ENCODE measurements around the gene SOWAHB. TPM values are rescaled to one million over a fixed set of nuclear protein-coding genes. Genes with fewer than 3 reads are reported as not detected.

The SOWAHB gene
- total and polyA plus RNA-seq, 4 donors = 2.5 to 30.5 (median 10.1) TPM

GRCh38 chr4:76886214-76886613 is 11.7 kb downstream of the SOWAHB start:
- TF ChIP-seq HNF4A (conservative IDR thresholded peaks at IDR 0.05) (peak; percentile 18 to 73), RXRA (IDR thresholded peaks at IDR 0.05) (peak; percentile 32 to 74), YY1 (IDR thresholded peaks at IDR 0.05) (no peak), NR2F2 (IDR thresholded peaks at IDR 0.05) (no peak)
- Histone ChIP-seq H3K4me3 (ENCODE audit: low read depth in 1 of 3, low read length in 3 of 3) (no peak overlapping the region), H3K9me3 (ENCODE audit: control insufficient read depth in 4 of 4, low read length in 3 of 4) (no peaks in the 10 kb centered on the region), H3K27ac (ENCODE audit: low read depth in 1 of 2, low read length in 2 of 2) (no peak overlapping the region), H3K4me1 (ENCODE audit: control insufficient read depth in 4 of 4, insufficient read depth in 4 of 4, low read length in 3 of 4) (peaks cover 0 to 3% (median 0%) of the 10 kb centered on the region in 4 donors), H3K36me3 (ENCODE audit: control insufficient read depth in 4 of 4, insufficient read depth in 3 of 4, low read depth in 1 of 4, low read length in 3 of 4) (no peaks in the 10 kb centered on the region), H3K9ac (ENCODE audit: low read depth in 1 of 2, low read length in 2 of 2) (no peak overlapping the region), H3K27me3 (ENCODE audit: control insufficient read depth in 4 of 4, insufficient read depth in 4 of 4, low read length in 3 of 4) (no peaks in the 10 kb centered on the region)
- DNase-seq (ENCODE audit: low spot score) = no peak
- whole genome bisulfite sequencing = 71% methylated on average over 5 of the region's 5 CpGs

- H3K36me3 ChIP-seq (ENCODE audit: control insufficient read depth in 4 of 4, insufficient read depth in 3 of 4, low read depth in 1 of 4, low read length in 3 of 4) = no peaks in the 10 kb centered on the region
- H3K27me3 ChIP-seq (ENCODE audit: control insufficient read depth in 4 of 4, insufficient read depth in 4 of 4, low read length in 3 of 4) = no peaks in the 10 kb centered on the region
- no peak for TF ChIP-seq RXRA (IDR thresholded peaks at IDR 0.05)
- no peak for TF ChIP-seq ATF3 (IDR thresholded peaks at IDR 0.05)
- no peak for TF ChIP-seq FOXA2 (IDR thresholded peaks at IDR 0.05)
- no peak for TF ChIP-seq ZBTB33 (IDR thresholded peaks at IDR 0.05)
- no peak for TF ChIP-seq EGR1 (IDR thresholded peaks at IDR 0.05; ENCODE audit: low read depth in 2 of 2)
- no peak for TF ChIP-seq HNF4A (conservative IDR thresholded peaks at IDR 0.05)
- no peak for TF ChIP-seq RAD21 (IDR thresholded peaks at IDR 0.05)
- TF ChIP-seq FOXA1 (IDR thresholded peaks at IDR 0.05) = no peak
- TF ChIP-seq YY1 (IDR thresholded peaks at IDR 0.05) = no peak
- no peak overlapping the region for H3K27ac ChIP-seq (ENCODE audit: low read depth in 1 of 2, low read length in 2 of 2)
- DNase-seq (ENCODE audit: low spot score) = no peak
- no peaks in the 10 kb centered on the region for H3K9me3 ChIP-seq (ENCODE audit: control insufficient read depth in 4 of 4, low read length in 3 of 4)
- no peak overlapping the region for H3K4me3 ChIP-seq (ENCODE audit: low read depth in 1 of 3, low read length in 3 of 3)
- 87% methylated on average over 8 of the region's 8 CpGs for WGBS
- H3K9ac ChIP-seq (ENCODE audit: low read depth in 1 of 2, low read length in 2 of 2) = no peak overlapping the region
- peaks cover 0 to 3% (median 0%) of the 10 kb centered on the region in 4 donors for H3K4me1 ChIP-seq (ENCODE audit: control insufficient read depth in 4 of 4, insufficient read depth in 4 of 4, low read length in 3 of 4)
These were observed 14.8 kb downstream of the SOWAHB start for GRCh38 chr4:76883147-76883546.

- WGBS = 89% methylated on average over 2 of the region's 2 CpGs
- H3K4me1 ChIP-seq (ENCODE audit: control insufficient read depth in 4 of 4, insufficient read depth in 4 of 4, low read length in 3 of 4) = peaks cover 0 to 3% (median 0%) of the 10 kb centered on the region in 4 donors
- DNase-seq (ENCODE audit: low spot score) = no peak
- no peak for TF ChIP-seq EGR1 (IDR thresholded peaks at IDR 0.05; ENCODE audit: low read depth in 2 of 2)
- TF ChIP-seq MAX (IDR thresholded peaks at IDR 0.05) = no peak
- no peak for TF ChIP-seq GABPA (IDR thresholded peaks at IDR 0.05 in 1 of 2, conservative IDR thresholded peaks at IDR 0.05 in 1 of 2)
- TF ChIP-seq RXRA (IDR thresholded peaks at IDR 0.05) = no peak
- no peak for TF ChIP-seq HNF4A (conservative IDR thresholded peaks at IDR 0.05)
- TF ChIP-seq NR2F2 (IDR thresholded peaks at IDR 0.05) = no peak
- no peak for TF ChIP-seq YY1 (IDR thresholded peaks at IDR 0.05)
- TF ChIP-seq FOXA2 (IDR thresholded peaks at IDR 0.05) = no peak
- no peak for TF ChIP-seq FOXA1 (IDR thresholded peaks at IDR 0.05)
- TF ChIP-seq ATF3 (IDR thresholded peaks at IDR 0.05) = no peak
- TF ChIP-seq TAF1 (conservative IDR thresholded peaks at IDR 0.05) = no peak
- TF ChIP-seq CTCF (IDR thresholded peaks at IDR 0.05; ENCODE audit: low read depth, low read length, missing input control) = no peak
- no peak for TF ChIP-seq ZBTB33 (IDR thresholded peaks at IDR 0.05)
- TF ChIP-seq REST (IDR thresholded peaks at IDR 0.05) = no peak
- no peak for TF ChIP-seq SP1 (IDR thresholded peaks at IDR 0.05)
- TF ChIP-seq JUND (IDR thresholded peaks at IDR 0.05) = no peak
- H3K4me3 ChIP-seq (ENCODE audit: low read depth in 1 of 3, low read length in 3 of 3) = no peak overlapping the region
- no peak overlapping the region for H3K27ac ChIP-seq (ENCODE audit: low read depth in 1 of 2, low read length in 2 of 2)
- H3K9ac ChIP-seq (ENCODE audit: low read depth in 1 of 2, low read length in 2 of 2) = no peak overlapping the region
- no peaks in the 10 kb centered on the region for H3K9me3 ChIP-seq (ENCODE audit: control insufficient read depth in 4 of 4, low read length in 3 of 4)
- no peaks in the 10 kb centered on the region for H3K36me3 ChIP-seq (ENCODE audit: control insufficient read depth in 4 of 4, insufficient read depth in 3 of 4, low read depth in 1 of 4, low read length in 3 of 4)
- no peaks in the 10 kb centered on the region for H3K27me3 ChIP-seq (ENCODE audit: control insufficient read depth in 4 of 4, insufficient read depth in 4 of 4, low read length in 3 of 4)
These were observed 15.3 kb downstream of the SOWAHB start for GRCh38 chr4:76882630-76883029.
